Natural killer cell (primary cell): ENCODE measurements around the gene PDK2. TPM values are rescaled to one million over a fixed set of nuclear protein-coding genes. Genes with fewer than 3 reads are reported as not detected.

Experiments
- ATAC-seq, 3 donors: fragments of 150-1000 bp in 2 of 3; fragments of 200-7000 bp in 1 of 3; cut with Tn5 transposase; 1 replicate in 1 of 3; 2 replicates in 2 of 3; pipeline ENCODE4 v1.10.0; 2021; ENCODE audit warnings: mild to moderate bottlenecking in 2 of 3, moderate library complexity in 2 of 3
- DNase-seq, 2 donors: peaks; one replicate each; pipeline versions ENCODE4 v3.0.0 to v3.0.0-alpha.2; 2013 to 2021; ENCODE audit warnings: mixed read lengths in 1 of 2
- H3K27ac ChIP-seq: one replicate; pipeline ENCODE4 v1.5.1; 2013; ENCODE audit warnings: mild to moderate bottlenecking, low read length
- H3K27me3 ChIP-seq: one replicate; pipeline ENCODE4 v1.6.1; 2013; ENCODE audit warnings: low read length; ENCODE audit not compliant: control insufficient read depth, insufficient read depth
- H3K36me3 ChIP-seq: one replicate; pipeline ENCODE4 v1.6.1; 2013; ENCODE audit warnings: low read length; ENCODE audit not compliant: control insufficient read depth, insufficient read depth
- H3K4me1 ChIP-seq: one replicate; pipeline ENCODE4 v1.6.1; 2013; ENCODE audit warnings: low read length; ENCODE audit not compliant: control insufficient read depth, insufficient read depth
- H3K4me3 ChIP-seq: one replicate; pipeline ENCODE4 v1.5.1; 2013; ENCODE audit warnings: low read length
- H3K9me3 ChIP-seq: one replicate; pipeline ENCODE4 v1.6.1; 2013; ENCODE audit warnings: low read length; ENCODE audit not compliant: control insufficient read depth, insufficient read depth
- H3K27ac Mint-ChIP-seq, 2 donors: one replicate each; pipeline ENCODE4 v1.8.0; 2022; ENCODE audit warnings: mild to moderate bottlenecking in 2 of 2, mixed read lengths in 2 of 2, moderate library complexity in 1 of 2
- H3K27me3 Mint-ChIP-seq, 2 donors: one replicate each; pipeline ENCODE4 v1.8.0; 2022; ENCODE audit warnings: low read depth in 2 of 2, mixed read lengths in 2 of 2
- H3K36me3 Mint-ChIP-seq: one replicate; pipeline ENCODE4 v1.8.0; 2022; ENCODE audit warnings: mixed read lengths
- H3K4me1 Mint-ChIP-seq, 2 donors: one replicate each; pipeline ENCODE4 v1.8.0; 2022; ENCODE audit warnings: mixed read lengths in 2 of 2
- H3K4me3 Mint-ChIP-seq: one replicate; pipeline ENCODE4 v1.8.0; 2022; ENCODE audit warnings: mild to moderate bottlenecking, moderate library complexity, mixed read lengths
- H3K9me3 Mint-ChIP-seq, 2 donors: one replicate each; pipeline ENCODE4 v1.8.0; 2022; ENCODE audit warnings: mixed read lengths in 2 of 2
- CTCF ChIP-seq: fragments of 200-600 bp; IDR thresholded peaks from one replicate; pipeline ENCODE4 v1.8.0; 2022; ENCODE audit warnings: antibody characterized with exemption
- WGBS: methylation state at CpG from one replicate; pipeline ENCODE4 v1.1.7; 2013; ENCODE audit warnings: missing lambda C conversion rate; ENCODE audit not compliant: insufficient coverage; 5-methylcytosine and 5-hydroxymethylcytosine counted together
- intact Hi-C: fragments of 100-400 bp; cut with micrococcal nuclease; formaldehyde crosslinking; loops from one replicate; pipeline ENCODE4 v1.14.2; 2022
- total RNA-seq, 4 donors: library from RNA; stranded (reverse); fragments of 120-200 nt in 1 of 4; gene quantifications; one replicate each; pipeline versions ENCODE4 v1.2.3 to v1.2.4, GENCODE V29; 2013 to 2022

Gene PDK2
- total RNA-seq, 3 donors from 2014 or later (not counting 1 experiment from before 2014, with no cell fraction given), result 23.2 to 32.9 (median 23.6) TPM

- no peaks in the 10 kb centered on the region for H3K36me3 Mint-ChIP-seq
- intact Hi-C loops, result loop anchor here (2.0 to 10.0 kb wide), 2 partner anchors 67 to 201 kb away; no protein-coding TSS in a partner anchor
- H3K4me3 Mint-ChIP-seq, result peak overlapping the region; percentile 95
- no peaks in the 10 kb centered on the region for H3K27me3 ChIP-seq
- peaks cover 32 to 41% of the 10 kb centered on the region in 2 donors for H3K4me1 Mint-ChIP-seq
- H3K27ac ChIP-seq, result no peak overlapping the region
- TF ChIP-seq CTCF, result no peak
- H3K4me1 ChIP-seq, result peaks cover 23% of the 10 kb centered on the region
- H3K36me3 ChIP-seq, result peaks cover 6% of the 10 kb centered on the region
- H3K4me3 ChIP-seq, result no peak overlapping the region
- ATAC-seq (no peak), DNase-seq (no peak)
- H3K27me3 Mint-ChIP-seq, result peaks cover 0 to 4% of the 10 kb centered on the region in 2 donors
- H3K27ac Mint-ChIP-seq, result peak overlapping the region; percentile 96 to 98
- no peaks in the 10 kb centered on the region for H3K9me3 Mint-ChIP-seq
- 70% methylated on average over 2 of the region's 3 CpGs for WGBS
- H3K9me3 ChIP-seq, result no peaks in the 10 kb centered on the region
These were observed 1.3 kb upstream of the PDK2 start for GRCh38 chr17:50093807-50094206.

GRCh38 chr17:50094243-50094752 is 853 bp upstream of the PDK2 start:
- peaks cover 34 to 42% of the 10 kb centered on the region in 2 donors for H3K4me1 Mint-ChIP-seq

GRCh38 chr17:50095626-50096037 is 481 bp downstream of the PDK2 start:
- no peaks in the 10 kb centered on the region for H3K9me3 ChIP-seq
- H3K36me3 Mint-ChIP-seq, result no peaks in the 10 kb centered on the region
- intact Hi-C loops, result loop anchor here (2.0 to 10.0 kb wide), 3 partner anchors 57 to 199 kb away; partner anchors contain the start of gene PPP1R9B
- peaks cover 48 to 54% of the 10 kb centered on the region in 2 donors for H3K4me1 Mint-ChIP-seq
- peak overlapping the region; percentile 96 to 98 for H3K27ac Mint-ChIP-seq
- TF ChIP-seq CTCF, result no peak
- peak overlapping the region; percentile 61 for H3K4me3 ChIP-seq
- H3K27me3 Mint-ChIP-seq, result peaks cover 0 to 3% of the 10 kb centered on the region in 2 donors
- no peaks in the 10 kb centered on the region for H3K9me3 Mint-ChIP-seq
- peaks cover 11% of the 10 kb centered on the region for H3K36me3 ChIP-seq
- DNase-seq, result peak in 1 of 2 donors; percentile 31
- H3K27me3 ChIP-seq, result no peaks in the 10 kb centered on the region
- H3K4me3 Mint-ChIP-seq, result peak overlapping the region; percentile 95
- peak overlapping the region; percentile 52 for H3K27ac ChIP-seq
- peaks cover 41% of the 10 kb centered on the region for H3K4me1 ChIP-seq
- WGBS, result 0% methylated on average over 12 of the region's 12 CpGs
- ATAC-seq, result no peak

More at GRCh38 chr17:50094243-50094752, 853 bp upstream of the PDK2 start:
- peaks cover 28% of the 10 kb centered on the region for H3K4me1 ChIP-seq
- H3K4me3 Mint-ChIP-seq, result peak overlapping the region; percentile 95
- DNase-seq (peak; percentile 88 to 95), ATAC-seq (peak; percentile 36 to 59 (median 50))
- WGBS, result under 1% methylated on average over 21 of the region's 21 CpGs
- peak overlapping the region; percentile 53 for H3K27ac ChIP-seq
- no peaks in the 10 kb centered on the region for H3K27me3 ChIP-seq
- no peaks in the 10 kb centered on the region for H3K36me3 Mint-ChIP-seq
- intact Hi-C loops, result loop anchor here (2.0 to 10.0 kb wide), 2 partner anchors 67 to 201 kb away; no protein-coding TSS in a partner anchor
- peak; percentile 89 for TF ChIP-seq CTCF
- H3K27me3 Mint-ChIP-seq, result peaks cover 0 to 4% of the 10 kb centered on the region in 2 donors
- peak overlapping the region; percentile 96 to 98 for H3K27ac Mint-ChIP-seq
- peak overlapping the region; percentile 61 for H3K4me3 ChIP-seq
- no peaks in the 10 kb centered on the region for H3K9me3 ChIP-seq
- peaks cover 11% of the 10 kb centered on the region for H3K36me3 ChIP-seq
- H3K9me3 Mint-ChIP-seq, result no peaks in the 10 kb centered on the region
